H9 (cell line): ENCODE results near the gene SLC44A1. TPM values are rescaled to one million over a fixed set of nuclear protein-coding genes. Genes with fewer than 3 reads are reported as not detected.

Experiments
- DNase-seq: peaks from one replicate; pipeline ENCODE4 v3.0.0-alpha.2; 2017
- H2AFZ ChIP-seq: one replicate; pipeline ENCODE4 v1.6.1; 2013; ENCODE audit warnings: mild to moderate bottlenecking, low read length, control low read depth, moderate library complexity
- H2AK5ac ChIP-seq: 2 replicates; pipeline ENCODE4 v1.6.1; 2013; ENCODE audit warnings: low read length, control low read depth, mixed read lengths; ENCODE audit not compliant: insufficient read length
- H2BK120ac ChIP-seq: one replicate; pipeline ENCODE4 v1.6.1; 2013; ENCODE audit warnings: low read depth, mild to moderate bottlenecking, low read length, control low read depth, inconsistent platforms; ENCODE audit not compliant: poor library complexity, severe bottlenecking
- H2BK12ac ChIP-seq: 2 replicates; pipeline ENCODE4 v1.6.1; 2013; ENCODE audit warnings: low read length, control low read depth, mixed read lengths, low read depth; ENCODE audit not compliant: insufficient read length
- H2BK15ac ChIP-seq: 2 replicates; pipeline ENCODE4 v1.6.1; 2013; ENCODE audit warnings: low read depth, low read length, control low read depth
- H2BK20ac ChIP-seq: one replicate; pipeline ENCODE4 v1.6.1; 2013; ENCODE audit warnings: low read depth, mild to moderate bottlenecking, low read length, control low read depth, inconsistent platforms; ENCODE audit not compliant: poor library complexity, severe bottlenecking
- H2BK5ac ChIP-seq: 2 replicates; pipeline ENCODE4 v1.6.1; 2013; ENCODE audit warnings: low read length, control low read depth, mixed read lengths; ENCODE audit not compliant: insufficient read length
- H3K14ac ChIP-seq: 2 replicates; pipeline ENCODE4 v1.6.1; 2013; ENCODE audit warnings: low read length, control low read depth; ENCODE audit not compliant: insufficient read depth
- H3K18ac ChIP-seq: 2 replicates; pipeline ENCODE4 v1.6.1; 2013; ENCODE audit warnings: low read depth, mild to moderate bottlenecking, mixed read lengths, low read length, control low read depth; ENCODE audit not compliant: insufficient read length
- H3K23ac ChIP-seq: 2 replicates; pipeline ENCODE4 v1.6.1; 2013; ENCODE audit warnings: low read length, control low read depth, mixed read lengths, low read depth; ENCODE audit not compliant: insufficient read length
- H3K23me2 ChIP-seq: 2 replicates; pipeline ENCODE4 v1.6.1; 2013; ENCODE audit warnings: low read depth, mild to moderate bottlenecking, mixed read lengths, low read length, control low read depth; ENCODE audit not compliant: insufficient read length, poor library complexity, severe bottlenecking
- H3K27ac ChIP-seq: 2 replicates; pipeline ENCODE4 v1.5.1; 2013; ENCODE audit warnings: low read length, control low read depth, mixed read lengths, low read depth; ENCODE audit not compliant: insufficient read length
- H3K27me3 ChIP-seq: 2 replicates; pipeline ENCODE4 v1.6.1; 2013; ENCODE audit warnings: low read length, control low read depth, inconsistent platforms; ENCODE audit not compliant: insufficient read depth
- H3K4ac ChIP-seq: 2 replicates; pipeline ENCODE4 v1.6.1; 2013; ENCODE audit warnings: low read depth, mild to moderate bottlenecking, control low read depth, inconsistent platforms, low read length, moderate library complexity
- H3K4me1 ChIP-seq: 2 replicates; pipeline ENCODE4 v1.6.1; 2013; ENCODE audit warnings: low read length, control low read depth, inconsistent platforms; ENCODE audit not compliant: insufficient read depth
- H3K4me2 ChIP-seq: 2 replicates; pipeline ENCODE4 v1.6.1; 2013; ENCODE audit warnings: low read length, control low read depth, mixed read lengths; ENCODE audit not compliant: insufficient read length, insufficient read depth
- H3K56ac ChIP-seq: 2 replicates; pipeline ENCODE4 v1.6.1; 2013; ENCODE audit warnings: low read depth, mild to moderate bottlenecking, mixed read lengths, low read length, control low read depth; ENCODE audit not compliant: insufficient read length
- H3K79me1 ChIP-seq: 2 replicates; pipeline ENCODE4 v1.6.1; 2013; ENCODE audit warnings: low read depth, mild to moderate bottlenecking, moderate library complexity, low read length, control low read depth, inconsistent platforms; ENCODE audit not compliant: insufficient read depth, poor library complexity, severe bottlenecking
- H3K79me2 ChIP-seq: 2 replicates; pipeline ENCODE4 v1.6.1; 2013; ENCODE audit warnings: low read length, control low read depth, inconsistent platforms; ENCODE audit not compliant: insufficient read depth
- H3K9ac ChIP-seq: 2 replicates; pipeline ENCODE4 v1.6.1; 2013; ENCODE audit warnings: low read length, control low read depth, mixed read lengths; ENCODE audit not compliant: insufficient read length; ENCODE audit errors: extremely low read depth
- H3K9me3 ChIP-seq: one replicate; pipeline ENCODE4 v1.6.1; 2013; ENCODE audit warnings: low read depth, low read length, inconsistent platforms; ENCODE audit not compliant: control insufficient read depth
- H3T11ph ChIP-seq: one replicate; pipeline ENCODE4 v1.6.1; 2013; ENCODE audit warnings: mild to moderate bottlenecking, low read length, control low read depth, inconsistent platforms
- H4K20me1 ChIP-seq: one replicate; pipeline ENCODE4 v1.6.1; 2013; ENCODE audit not compliant: control insufficient read depth, insufficient read length, insufficient read depth
- H4K5ac ChIP-seq: 2 replicates; pipeline ENCODE4 v1.6.1; 2013; ENCODE audit warnings: low read depth, mild to moderate bottlenecking, mixed read lengths, low read length, control low read depth; ENCODE audit not compliant: insufficient read length
- H4K8ac ChIP-seq: replicated peaks from 2 replicates; pipeline ENCODE4 v1.6.1; 2013; ENCODE audit warnings: low read length, control low read depth, mixed read lengths, low read depth; ENCODE audit not compliant: insufficient read length
- H4K91ac ChIP-seq: 2 replicates; pipeline ENCODE4 v1.6.1; 2013; ENCODE audit warnings: low read depth, mild to moderate bottlenecking, moderate library complexity, mixed read lengths, low read length, control low read depth; ENCODE audit not compliant: insufficient read length
- H3K27ac Mint-ChIP-seq, 3 experiments: 2 replicates in 2 of 3; 3 replicates in 1 of 3; pipeline ENCODE4 v1.8.0; 2020 to 2021; ENCODE audit warnings: mixed read lengths in 3 of 3, mild to moderate bottlenecking in 1 of 3, moderate library complexity in 1 of 3
- H3K27me3 Mint-ChIP-seq: 2 replicates; pipeline ENCODE4 v1.8.0; 2021; ENCODE audit warnings: low read depth, mild to moderate bottlenecking, moderate library complexity, mixed read lengths
- H3K36me3 Mint-ChIP-seq, 3 experiments: 2 replicates in 2 of 3; 3 replicates in 1 of 3; pipeline ENCODE4 v1.8.0; 2020 to 2021; ENCODE audit warnings: low read depth in 3 of 3, mixed read lengths in 3 of 3; ENCODE audit not compliant: insufficient read depth in 1 of 3
- H3K4me1 Mint-ChIP-seq, 2 experiments: 2 replicates each; pipeline ENCODE4 v1.8.0; 2020; ENCODE audit warnings: mixed read lengths in 2 of 2
- H3K4me3 Mint-ChIP-seq, 2 experiments: 2 replicates in 1 of 2; 3 replicates in 1 of 2; pipeline ENCODE4 v1.8.0; 2020 to 2021; ENCODE audit warnings: mild to moderate bottlenecking in 2 of 2, mixed read lengths in 2 of 2, moderate library complexity in 1 of 2
- H3K9me3 Mint-ChIP-seq, 2 experiments: 2 replicates in 1 of 2; 3 replicates in 1 of 2; pipeline ENCODE4 v1.8.0; 2020; ENCODE audit warnings: mild to moderate bottlenecking in 2 of 2, mixed read lengths in 2 of 2, moderate library complexity in 1 of 2
- WGBS: extraction: QIAGEN DNeasy Blood & Tissue Kit; methylation state at CpG from one replicate; pipeline ENCODE4 v1.1.7; 2013; ENCODE audit warnings: missing lambda C conversion rate, low lambda C conversion rate, mixed read lengths; ENCODE audit not compliant: insufficient read length; ENCODE audit errors: extremely low coverage; 5-methylcytosine and 5-hydroxymethylcytosine counted together
- total RNA-seq: library from RNA; stranded (reverse); gene quantifications from 2 replicates; pipeline ENCODE4 v1.2.1, GENCODE V29; 2021
- TF ChIP-seq, protein P1 (sequence below): fragments of 200-600 bp; sonication (generic); conservative IDR thresholded peaks from 3 replicates; pipeline ENCODE4 v1.8.0; 2021; ENCODE audit warnings: antibody characterized with exemption, mild to moderate bottlenecking

SLC44A1 gene
- total RNA-seq, 1 experiment from 2014 or later = 60.7 TPM

GRCh38 chr9:105421864-105422263, 177.4 kb downstream of the SLC44A1 start:
- Histone ChIP-seq H4K91ac (no peak overlapping the region), H2AK5ac (no peak overlapping the region), H3K4me2 (no peak overlapping the region), H4K5ac (no peak overlapping the region), H2BK5ac (no peak overlapping the region), H3K9me3 (no peaks in the 10 kb centered on the region), H3K23ac (no peak overlapping the region), H3K14ac (no peak overlapping the region), H3K4ac (no peak overlapping the region), H2AFZ (no peak overlapping the region), H3K79me2 (no peaks in the 10 kb centered on the region), H2BK12ac (no peak overlapping the region), H4K8ac (no peak overlapping the region), H2BK15ac (no peak overlapping the region), H3K4me1 (no peaks in the 10 kb centered on the region), H3K27ac (no peak overlapping the region), H3K79me1 (no peaks in the 10 kb centered on the region), H3K9ac (no peak overlapping the region), H3T11ph (no peak overlapping the region), H4K20me1 (no peaks in the 10 kb centered on the region), H3K23me2 (no peaks in the 10 kb centered on the region), H3K56ac (no peak overlapping the region), H2BK120ac (no peak overlapping the region), H3K27me3 (no peaks in the 10 kb centered on the region), H2BK20ac (no peak overlapping the region), H3K18ac (no peak overlapping the region)
- WGBS = no CpG with 5 or more reads among the region's 5 CpGs
- 0 out of 5 replicates have a peak, but pooled peaks cover 0 to 3% of the 10 kb centered on the region in 2 experiments for H3K9me3 Mint-ChIP-seq
- DNase-seq = no peak
- H3K27ac Mint-ChIP-seq = no peak overlapping the region
- no peaks in the 10 kb centered on the region for H3K4me1 Mint-ChIP-seq
- no peak overlapping the region for H3K4me3 Mint-ChIP-seq
- TF ChIP-seq, protein P1, sequence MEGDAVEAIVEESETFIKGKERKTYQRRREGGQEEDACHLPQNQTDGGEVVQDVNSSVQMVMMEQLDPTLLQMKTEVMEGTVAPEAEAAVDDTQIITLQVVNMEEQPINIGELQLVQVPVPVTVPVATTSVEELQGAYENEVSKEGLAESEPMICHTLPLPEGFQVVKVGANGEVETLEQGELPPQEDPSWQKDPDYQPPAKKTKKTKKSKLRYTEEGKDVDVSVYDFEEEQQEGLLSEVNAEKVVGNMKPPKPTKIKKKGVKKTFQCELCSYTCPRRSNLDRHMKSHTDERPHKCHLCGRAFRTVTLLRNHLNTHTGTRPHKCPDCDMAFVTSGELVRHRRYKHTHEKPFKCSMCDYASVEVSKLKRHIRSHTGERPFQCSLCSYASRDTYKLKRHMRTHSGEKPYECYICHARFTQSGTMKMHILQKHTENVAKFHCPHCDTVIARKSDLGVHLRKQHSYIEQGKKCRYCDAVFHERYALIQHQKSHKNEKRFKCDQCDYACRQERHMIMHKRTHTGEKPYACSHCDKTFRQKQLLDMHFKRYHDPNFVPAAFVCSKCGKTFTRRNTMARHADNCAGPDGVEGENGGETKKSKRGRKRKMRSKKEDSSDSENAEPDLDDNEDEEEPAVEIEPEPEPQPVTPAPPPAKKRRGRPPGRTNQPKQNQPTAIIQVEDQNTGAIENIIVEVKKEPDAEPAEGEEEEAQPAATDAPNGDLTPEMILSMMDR = no peak
- no peaks in the 10 kb centered on the region; a peak in 1 of 7 replicates for H3K36me3 Mint-ChIP-seq
- no peaks in the 10 kb centered on the region; the same call in 1 of the 2 replicates for H3K27me3 Mint-ChIP-seq
